ENCODE data around the gene ARNT2.

Gene ARNT2

DNA sequence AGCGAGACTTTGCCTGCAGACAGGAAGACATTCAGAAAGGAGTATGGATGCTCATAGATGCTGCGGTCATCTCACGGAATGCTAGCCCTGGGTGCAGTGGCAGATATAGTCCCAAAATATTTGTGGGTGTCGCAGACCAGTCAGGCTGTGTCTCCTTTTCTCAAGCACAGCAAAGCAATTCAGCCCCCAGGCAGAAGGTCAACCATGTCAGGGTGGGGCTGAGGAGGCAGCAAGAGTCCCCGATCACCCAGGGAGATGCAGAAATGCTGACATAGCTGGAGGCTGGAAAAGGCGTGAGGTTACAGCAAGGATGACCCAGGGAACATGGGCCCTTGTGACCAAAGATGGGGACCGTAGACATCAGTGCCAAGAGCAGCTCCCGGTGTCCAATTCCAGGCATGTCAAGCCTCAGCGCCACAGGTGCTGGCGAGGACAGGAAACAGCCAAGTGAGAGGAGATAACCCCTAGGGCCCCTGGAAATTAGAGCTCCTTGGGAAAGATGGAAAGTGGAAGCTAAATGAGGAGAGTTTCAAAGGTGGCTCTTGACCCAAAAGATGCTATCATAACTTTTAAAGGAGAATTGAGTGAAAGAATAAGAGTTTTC, 209.7 kb downstream of the ARNT2 start:
- no peak overlapping the region for H3K4me3 ChIP-seq (ENCODE audit: low read depth, low read length)
- no peak for DNase-seq (ENCODE audit: low read depth)
- TF ChIP-seq, protein P1, sequence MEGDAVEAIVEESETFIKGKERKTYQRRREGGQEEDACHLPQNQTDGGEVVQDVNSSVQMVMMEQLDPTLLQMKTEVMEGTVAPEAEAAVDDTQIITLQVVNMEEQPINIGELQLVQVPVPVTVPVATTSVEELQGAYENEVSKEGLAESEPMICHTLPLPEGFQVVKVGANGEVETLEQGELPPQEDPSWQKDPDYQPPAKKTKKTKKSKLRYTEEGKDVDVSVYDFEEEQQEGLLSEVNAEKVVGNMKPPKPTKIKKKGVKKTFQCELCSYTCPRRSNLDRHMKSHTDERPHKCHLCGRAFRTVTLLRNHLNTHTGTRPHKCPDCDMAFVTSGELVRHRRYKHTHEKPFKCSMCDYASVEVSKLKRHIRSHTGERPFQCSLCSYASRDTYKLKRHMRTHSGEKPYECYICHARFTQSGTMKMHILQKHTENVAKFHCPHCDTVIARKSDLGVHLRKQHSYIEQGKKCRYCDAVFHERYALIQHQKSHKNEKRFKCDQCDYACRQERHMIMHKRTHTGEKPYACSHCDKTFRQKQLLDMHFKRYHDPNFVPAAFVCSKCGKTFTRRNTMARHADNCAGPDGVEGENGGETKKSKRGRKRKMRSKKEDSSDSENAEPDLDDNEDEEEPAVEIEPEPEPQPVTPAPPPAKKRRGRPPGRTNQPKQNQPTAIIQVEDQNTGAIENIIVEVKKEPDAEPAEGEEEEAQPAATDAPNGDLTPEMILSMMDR (IDR thresholded peaks at IDR 0.05; ENCODE audit: control insufficient read depth, extremely low read depth, insufficient read depth) = no peak

DNA sequence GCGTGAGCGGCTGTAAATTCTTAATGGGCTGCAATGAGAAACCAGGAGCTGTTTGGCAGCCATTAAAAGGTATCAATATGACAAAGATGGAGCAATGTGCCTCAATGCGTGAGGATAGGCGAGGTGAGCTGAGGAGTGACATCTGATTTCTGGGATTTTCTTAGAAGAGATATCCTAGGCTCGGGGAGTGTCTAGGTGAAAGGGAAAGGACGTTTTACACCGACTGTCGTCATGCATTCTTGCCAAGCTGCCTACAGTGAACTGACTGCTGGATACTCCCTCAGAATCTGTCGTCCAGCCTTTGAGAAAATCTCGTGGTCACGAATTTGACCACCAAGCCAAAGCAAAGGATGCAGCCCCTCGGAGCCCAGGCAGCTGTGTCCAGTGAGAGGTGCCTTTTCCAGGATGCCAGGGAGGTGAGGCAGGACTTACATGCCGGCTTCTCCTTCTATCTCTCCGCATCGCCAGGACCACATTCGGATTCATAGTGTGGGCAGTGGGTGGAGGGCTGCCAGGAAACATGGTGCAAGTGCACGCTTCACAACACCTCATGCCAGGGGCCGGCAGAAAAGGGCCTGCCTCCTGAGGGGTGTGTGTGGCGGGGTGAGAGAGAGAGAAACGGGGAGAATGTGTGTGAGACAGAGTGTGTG, 210.7 kb downstream of the ARNT2 start:
- TF ChIP-seq, protein P1 (IDR thresholded peaks at IDR 0.05; ENCODE audit: control insufficient read depth, extremely low read depth, insufficient read depth) = no peak
- no peak for DNase-seq (ENCODE audit: low read depth)

DNA sequence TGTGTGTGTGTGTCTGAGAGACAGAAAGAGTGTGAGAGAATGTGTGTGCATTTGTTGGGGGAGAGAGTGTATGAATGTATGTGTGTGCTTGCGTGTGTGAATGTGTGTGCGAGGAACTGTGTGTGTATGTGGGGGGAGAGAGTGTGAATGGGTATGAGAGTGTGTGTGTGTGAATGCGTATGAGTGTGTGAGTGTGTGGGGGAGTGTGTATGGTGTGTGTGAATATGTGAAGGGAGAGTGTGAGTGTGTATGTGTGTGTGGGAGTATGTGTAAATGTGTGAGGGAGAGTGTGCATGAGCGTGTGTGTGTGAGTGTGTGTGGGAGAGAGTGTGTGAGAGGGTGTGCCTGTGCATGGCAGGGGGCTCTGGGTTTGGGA, 211.2 kb downstream of the ARNT2 start:
- H3K4me3 ChIP-seq (ENCODE audit: low read depth, low read length) = no peak overlapping the region
- DNase-seq (ENCODE audit: low read depth) = no peak
- TF ChIP-seq, protein P1 (IDR thresholded peaks at IDR 0.05; ENCODE audit: control insufficient read depth, extremely low read depth, insufficient read depth) = no peak

More for the DNA sequence above, 210.7 kb downstream of the ARNT2 start:
- no peak overlapping the region for H3K4me3 ChIP-seq (ENCODE audit: low read depth, low read length)

DNA sequence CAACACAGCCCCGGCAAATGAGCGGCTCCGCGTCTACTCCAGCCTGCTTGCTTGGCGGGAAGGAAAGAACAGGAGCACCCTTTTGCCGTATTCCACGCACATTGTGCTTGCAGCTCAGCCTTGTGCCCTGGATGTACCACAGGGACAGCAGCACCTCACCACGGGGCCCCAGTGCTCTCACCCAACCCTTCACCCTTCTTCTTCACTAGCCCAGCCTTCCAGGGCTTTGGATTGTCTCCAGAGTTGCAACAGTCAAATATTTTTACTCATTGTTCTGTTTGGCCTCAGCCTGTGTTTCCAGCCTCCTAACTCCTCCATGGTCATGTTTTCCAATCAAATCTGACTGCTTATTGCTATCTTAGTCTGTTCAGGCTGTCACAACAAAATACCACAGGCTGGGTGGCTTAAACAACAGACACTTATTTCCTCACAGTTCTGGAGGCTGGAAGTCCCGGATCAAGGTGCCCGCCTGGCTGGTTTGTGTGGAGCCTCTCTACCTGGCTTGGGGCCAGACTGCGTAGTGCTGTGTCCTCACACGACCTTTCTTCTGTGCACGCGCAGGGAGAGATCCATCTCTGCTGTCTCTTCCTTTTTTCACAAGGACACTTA, 211.7 kb downstream of the ARNT2 start:
- DNase-seq (ENCODE audit: low read depth) = peak; percentile 85
- no peak overlapping the region; the same call in 1 of the 2 replicates for H3K4me3 ChIP-seq (ENCODE audit: low read depth, low read length)
- TF ChIP-seq, protein P1 (IDR thresholded peaks at IDR 0.05; ENCODE audit: control insufficient read depth, extremely low read depth, insufficient read depth) = no peak

DNA sequence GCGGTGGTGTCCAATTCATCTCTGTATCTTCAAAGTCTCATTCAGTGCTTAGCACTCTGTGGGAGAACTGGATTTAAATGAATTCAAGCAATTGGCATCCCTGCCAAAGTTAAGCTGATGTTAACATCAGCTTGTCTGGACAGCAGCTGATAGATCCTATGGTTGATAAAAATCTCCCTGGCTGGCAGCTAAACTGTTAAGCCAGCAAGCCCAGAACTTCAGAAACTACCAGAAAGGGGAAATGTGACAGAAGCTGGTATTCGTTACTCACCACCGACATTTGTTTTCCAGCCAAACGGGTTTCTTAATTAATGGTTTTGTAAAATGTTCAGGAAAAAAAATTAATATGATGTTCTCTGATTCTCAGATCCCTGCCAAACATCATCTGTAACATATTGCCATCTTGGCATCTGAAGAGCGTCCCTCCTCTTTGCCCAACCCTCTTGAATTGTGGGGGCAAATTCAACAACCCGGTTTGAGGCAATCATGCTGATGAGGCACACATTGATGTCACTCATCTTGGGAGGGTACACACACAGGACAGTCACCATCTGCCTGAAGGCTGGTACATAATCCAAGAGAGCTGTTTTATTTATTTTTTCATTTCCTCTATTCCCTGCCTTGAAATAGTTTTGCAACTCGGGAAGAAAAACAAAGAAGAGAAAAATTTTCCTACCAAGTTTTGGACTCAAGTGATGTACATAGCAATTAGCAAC, 214.7 kb downstream of the ARNT2 start:
- H3K4me3 ChIP-seq (ENCODE audit: low read depth, low read length) = no peak overlapping the region
- no peak for DNase-seq (ENCODE audit: low read depth)
- TF ChIP-seq, protein P1 (IDR thresholded peaks at IDR 0.05; ENCODE audit: control insufficient read depth, extremely low read depth, insufficient read depth) = no peak

DNA sequence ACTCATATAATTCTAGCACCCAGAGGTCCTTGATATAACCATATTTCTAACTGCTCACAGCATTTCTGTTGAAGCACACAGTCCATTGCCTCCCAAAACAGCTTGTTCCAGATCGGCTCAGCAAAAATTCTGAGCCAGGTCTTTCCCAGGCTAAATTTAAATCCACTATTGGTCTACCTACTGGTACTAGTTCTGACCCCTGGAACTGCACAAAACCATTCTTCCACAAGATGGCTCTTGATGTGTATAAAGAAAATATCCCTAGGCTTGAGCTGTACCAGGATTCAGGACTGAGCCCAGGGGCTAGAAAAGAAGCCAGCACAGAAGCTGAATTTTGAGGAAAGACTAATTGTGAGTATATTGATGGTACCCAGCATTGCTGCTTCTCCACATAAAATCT, 215.5 kb downstream of the ARNT2 start:
- peak; percentile 1 for DNase-seq (ENCODE audit: low read depth)
- TF ChIP-seq, protein P1 (IDR thresholded peaks at IDR 0.05; ENCODE audit: control insufficient read depth, extremely low read depth, insufficient read depth) = peak; percentile 39
- no peak overlapping the region for H3K4me3 ChIP-seq (ENCODE audit: low read depth, low read length)
